Ectodermal cell (in vitro differentiated cells): ENCODE data around the gene VAX1.

Experiments
- H3K27ac ChIP-seq: 2 replicates; pipeline ENCODE4 v1.7.0; 2013; ENCODE audit warnings: mild to moderate bottlenecking, low read depth, low read length; ENCODE audit not compliant: insufficient read depth, poor library complexity, severe bottlenecking
- H3K27me3 ChIP-seq: 2 replicates; pipeline ENCODE4 v1.7.0; 2013; ENCODE audit warnings: mild to moderate bottlenecking, low read length; ENCODE audit not compliant: insufficient read depth, control insufficient read depth, poor library complexity, severe bottlenecking
- H3K36me3 ChIP-seq: one replicate; pipeline ENCODE4 v1.7.0; 2013; ENCODE audit warnings: low read length; ENCODE audit not compliant: control insufficient read depth, insufficient read depth
- H3K4me1 ChIP-seq: one replicate; pipeline ENCODE4 v1.7.0; 2013; ENCODE audit warnings: low read length; ENCODE audit not compliant: control insufficient read depth, insufficient read depth
- H3K4me3 ChIP-seq: 2 replicates; pipeline ENCODE4 v1.7.0; 2013; ENCODE audit warnings: low read depth, low read length, control low read depth; ENCODE audit not compliant: insufficient read depth
- H3K9me3 ChIP-seq: 2 replicates; pipeline ENCODE4 v1.7.0; 2013; ENCODE audit warnings: mild to moderate bottlenecking, low read length, moderate library complexity; ENCODE audit not compliant: control insufficient read depth
- WGBS, 2 experiments: methylation state at CpG; one replicate each; pipeline ENCODE4 v1.1.7; 2013; ENCODE audit warnings: missing lambda C conversion rate in 2 of 2; 5-methylcytosine and 5-hydroxymethylcytosine counted together

Gene VAX1

GRCh38 chr10:117143103-117143823 lies 5.2 kb upstream of the VAX1 start:
- H3K9me3 ChIP-seq = no peaks in the 10 kb centered on the region
- H3K36me3 ChIP-seq = no peaks in the 10 kb centered on the region
- H3K27ac ChIP-seq = no peak overlapping the region
- no peak overlapping the region for H3K4me3 ChIP-seq
- H3K27me3 ChIP-seq = peaks cover 100% of the 10 kb centered on the region
- 64 to 65% methylated on average over 5 of the region's 5 CpGs for WGBS, 2 experiments
- H3K4me1 ChIP-seq = peaks cover 11% of the 10 kb centered on the region

GRCh38 chr10:117140525-117140902 lies 2.4 kb upstream of the VAX1 start:
- Histone ChIP-seq H3K27me3 (peaks cover 100% of the 10 kb centered on the region), H3K36me3 (no peaks in the 10 kb centered on the region), H3K9me3 (no peaks in the 10 kb centered on the region), H3K4me3 (no peak overlapping the region), H3K4me1 (peaks cover 19% of the 10 kb centered on the region), H3K27ac (no peak overlapping the region)
- WGBS, 2 experiments = 2% methylated on average over 23 of the region's 23 CpGs

- peaks cover 19% of the 10 kb centered on the region for H3K4me1 ChIP-seq
- H3K36me3 ChIP-seq = no peaks in the 10 kb centered on the region
- H3K4me3 ChIP-seq = peak overlapping the region; percentile 6
- H3K9me3 ChIP-seq = no peaks in the 10 kb centered on the region
- peaks cover 100% of the 10 kb centered on the region for H3K27me3 ChIP-seq
- 1% methylated on average over 66 to 70 of the region's 72 CpGs for WGBS, 2 experiments
- no peak overlapping the region for H3K27ac ChIP-seq
Observed at GRCh38 chr10:117139581-117140524, 1.8 kb upstream of the VAX1 start.

GRCh38 chr10:117138838-117139580 lies 939 bp upstream of the VAX1 start:
- Histone ChIP-seq H3K9me3 (no peaks in the 10 kb centered on the region), H3K36me3 (no peaks in the 10 kb centered on the region), H3K4me1 (peaks cover 19% of the 10 kb centered on the region), H3K27me3 (peaks cover 100% of the 10 kb centered on the region), H3K27ac (no peak overlapping the region), H3K4me3 (no peak overlapping the region)
- 1% methylated on average over 16 to 18 of the region's 19 CpGs for WGBS, 2 experiments

GRCh38 chr10:117137031-117137910 lies 799 bp downstream of the VAX1 start:
- Histone ChIP-seq H3K36me3 (no peaks in the 10 kb centered on the region), H3K9me3 (no peaks in the 10 kb centered on the region), H3K4me3 (peak overlapping the region; percentile 33), H3K27me3 (peaks cover 100% of the 10 kb centered on the region), H3K4me1 (peaks cover 25% of the 10 kb centered on the region), H3K27ac (no peak overlapping the region)
- WGBS, 2 experiments = 0% methylated on average over 98 of the region's 98 CpGs

GRCh38 chr10:117136391-117136975 lies 1.6 kb downstream of the VAX1 start:
- Histone ChIP-seq H3K27me3 (peaks cover 100% of the 10 kb centered on the region), H3K4me1 (peaks cover 32% of the 10 kb centered on the region), H3K9me3 (no peaks in the 10 kb centered on the region), H3K36me3 (no peaks in the 10 kb centered on the region), H3K4me3 (no peak overlapping the region), H3K27ac (no peak overlapping the region)
- WGBS, 2 experiments = 7% methylated on average over 34 of the region's 34 CpGs

- H3K27me3 ChIP-seq = peaks cover 100% of the 10 kb centered on the region
- H3K4me3 ChIP-seq = no peak overlapping the region
- H3K27ac ChIP-seq = no peak overlapping the region
- no peaks in the 10 kb centered on the region for H3K36me3 ChIP-seq
- H3K4me1 ChIP-seq = peaks cover 39% of the 10 kb centered on the region
- no peaks in the 10 kb centered on the region for H3K9me3 ChIP-seq
- 60 to 64% methylated on average over 4 of the region's 4 CpGs for WGBS, 2 experiments
Observed at GRCh38 chr10:117135480-117136140, 2.5 kb downstream of the VAX1 start.

- Histone ChIP-seq H3K36me3 (no peaks in the 10 kb centered on the region), H3K27me3 (peaks cover 100% of the 10 kb centered on the region), H3K4me3 (no peak overlapping the region), H3K27ac (no peak overlapping the region), H3K9me3 (no peaks in the 10 kb centered on the region), H3K4me1 (peaks cover 39% of the 10 kb centered on the region)
- 4 to 8% methylated on average over 6 of the region's 6 CpGs for WGBS, 2 experiments
Observed at GRCh38 chr10:117135026-117135372, 3.1 kb downstream of the VAX1 start.
